ENCODE measurements around the gene PNPLA5.

The PNPLA5 gene

DNA sequence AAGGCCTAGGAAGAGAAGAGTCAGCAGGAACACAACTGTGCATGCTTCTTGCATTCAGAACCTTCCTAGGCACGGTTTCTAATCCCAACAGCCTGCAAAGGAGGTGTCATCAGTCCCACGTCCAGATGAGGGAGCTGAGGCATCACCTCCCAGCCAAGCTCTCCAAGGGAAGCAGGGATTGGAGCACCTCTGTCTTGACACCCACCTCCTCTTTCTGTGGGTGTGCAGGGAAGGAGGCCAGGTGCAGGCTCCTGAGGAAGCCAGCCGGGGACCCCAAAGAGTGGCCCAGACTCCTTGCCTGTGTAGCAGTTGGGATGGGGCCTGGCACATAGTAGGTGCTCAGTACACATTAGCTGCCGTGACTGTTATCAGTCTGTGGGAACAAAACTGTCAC is 2.0 kb downstream of the PNPLA5 start:
- H3K9me3 Mint-ChIP-seq = no peaks in the 10 kb centered on the region
- H3K4me3 Mint-ChIP-seq = no peak overlapping the region
- H3K4me1 Mint-ChIP-seq (ENCODE audit: low read depth) = no peaks in the 10 kb centered on the region
- H3K36me3 Mint-ChIP-seq (ENCODE audit: low read depth) = no peaks in the 10 kb centered on the region
- peaks cover 38% of the 10 kb centered on the region for H3K27me3 Mint-ChIP-seq (ENCODE audit: low read depth)
- H3K27ac Mint-ChIP-seq = no peak overlapping the region

GRCh38 chr22:43889201-43889859 is 2.5 kb downstream of the PNPLA5 start:
- H3K4me3 Mint-ChIP-seq = no peak overlapping the region
- no peaks in the 10 kb centered on the region for H3K9me3 Mint-ChIP-seq
- H3K4me1 Mint-ChIP-seq (ENCODE audit: low read depth) = no peaks in the 10 kb centered on the region
- H3K27me3 Mint-ChIP-seq (ENCODE audit: low read depth) = peaks cover 38% of the 10 kb centered on the region
- H3K36me3 Mint-ChIP-seq (ENCODE audit: low read depth) = no peaks in the 10 kb centered on the region
- H3K27ac Mint-ChIP-seq = no peak overlapping the region

- Mint-ChIP-seq H3K27me3 (ENCODE audit: low read depth) (peaks cover 35% of the 10 kb centered on the region), H3K27ac (no peak overlapping the region), H3K4me1 (ENCODE audit: low read depth) (no peaks in the 10 kb centered on the region), H3K36me3 (ENCODE audit: low read depth) (no peaks in the 10 kb centered on the region), H3K4me3 (no peak overlapping the region), H3K9me3 (no peaks in the 10 kb centered on the region)
Measured at GRCh38 chr22:43888740-43889139, 3.1 kb downstream of the PNPLA5 start.

GRCh38 chr22:43887391-43887790 is 4.4 kb downstream of the PNPLA5 start:
- Mint-ChIP-seq H3K4me1 (ENCODE audit: low read depth) (no peaks in the 10 kb centered on the region), H3K27ac (no peak overlapping the region), H3K27me3 (ENCODE audit: low read depth) (peaks cover 29% of the 10 kb centered on the region), H3K4me3 (no peak overlapping the region), H3K9me3 (no peaks in the 10 kb centered on the region), H3K36me3 (ENCODE audit: low read depth) (no peaks in the 10 kb centered on the region)

DNA sequence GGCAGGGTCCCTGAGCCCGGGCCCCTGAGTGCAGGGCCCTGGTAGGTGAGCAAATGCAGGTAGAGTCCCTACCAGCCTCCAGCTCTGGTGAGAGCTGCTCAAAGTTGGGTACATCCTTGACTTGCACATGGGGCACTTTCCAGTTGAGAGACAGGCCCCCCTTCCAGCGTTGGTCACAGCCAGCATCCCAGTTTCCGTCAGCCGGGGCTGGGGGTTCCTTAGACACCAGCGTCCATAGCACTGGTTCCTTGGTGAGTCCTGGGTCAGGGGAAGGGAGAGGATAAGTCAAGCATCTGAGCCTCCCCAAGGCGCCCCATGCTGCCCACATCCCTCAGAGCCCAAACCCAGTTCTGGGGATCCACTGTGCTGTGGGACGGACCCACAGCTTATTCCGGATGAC is 5.6 kb downstream of the PNPLA5 start:
- Mint-ChIP-seq H3K4me1 (ENCODE audit: low read depth) (no peaks in the 10 kb centered on the region), H3K9me3 (no peaks in the 10 kb centered on the region), H3K36me3 (ENCODE audit: low read depth) (no peaks in the 10 kb centered on the region), H3K27me3 (ENCODE audit: low read depth) (peaks cover 22% of the 10 kb centered on the region), H3K4me3 (no peak overlapping the region), H3K27ac (no peak overlapping the region)

GRCh38 chr22:43885786-43886185 is 6.0 kb downstream of the PNPLA5 start:
- Mint-ChIP-seq H3K36me3 (ENCODE audit: low read depth) (no peaks in the 10 kb centered on the region), H3K4me3 (no peak overlapping the region), H3K4me1 (ENCODE audit: low read depth) (no peaks in the 10 kb centered on the region), H3K27ac (no peak overlapping the region), H3K9me3 (no peaks in the 10 kb centered on the region), H3K27me3 (ENCODE audit: low read depth) (peaks cover 19% of the 10 kb centered on the region)

DNA sequence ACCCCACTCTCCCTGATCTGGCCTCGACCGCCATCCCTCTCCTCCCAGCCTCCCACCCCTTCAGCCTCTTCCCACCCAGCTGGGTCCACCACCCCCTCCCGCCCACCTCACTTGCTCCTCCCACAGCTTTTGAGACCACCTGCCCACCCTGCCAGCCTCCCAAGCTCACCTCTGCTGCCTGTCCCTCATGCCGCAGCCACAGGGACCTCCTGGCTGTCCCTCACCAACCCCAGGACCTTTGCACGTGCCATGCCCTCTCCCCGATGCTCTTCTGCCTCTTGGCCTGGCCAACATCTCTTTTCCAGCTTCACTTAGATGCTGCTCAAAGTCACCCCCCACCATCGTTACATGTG is 6.5 kb downstream of the PNPLA5 start:
- H3K9me3 Mint-ChIP-seq = no peaks in the 10 kb centered on the region
- H3K4me3 Mint-ChIP-seq = no peak overlapping the region
- H3K4me1 Mint-ChIP-seq (ENCODE audit: low read depth) = no peaks in the 10 kb centered on the region
- H3K27me3 Mint-ChIP-seq (ENCODE audit: low read depth) = peaks cover 14% of the 10 kb centered on the region
- H3K27ac Mint-ChIP-seq = no peak overlapping the region
- H3K36me3 Mint-ChIP-seq (ENCODE audit: low read depth) = no peaks in the 10 kb centered on the region

GRCh38 chr22:43884600-43885318 is 7.1 kb downstream of the PNPLA5 start:
- Mint-ChIP-seq H3K36me3 (ENCODE audit: low read depth) (no peaks in the 10 kb centered on the region), H3K9me3 (no peaks in the 10 kb centered on the region), H3K27ac (no peak overlapping the region), H3K27me3 (ENCODE audit: low read depth) (peaks cover 12% of the 10 kb centered on the region), H3K4me3 (no peak overlapping the region), H3K4me1 (ENCODE audit: low read depth) (no peaks in the 10 kb centered on the region)

GRCh38 chr22:43883719-43884415 is 7.9 kb downstream of the PNPLA5 start:
- H3K36me3 Mint-ChIP-seq (ENCODE audit: low read depth) = no peaks in the 10 kb centered on the region
- H3K27me3 Mint-ChIP-seq (ENCODE audit: low read depth) = peaks cover 6% of the 10 kb centered on the region
- no peak overlapping the region for H3K4me3 Mint-ChIP-seq
- H3K27ac Mint-ChIP-seq = no peak overlapping the region
- H3K9me3 Mint-ChIP-seq = no peaks in the 10 kb centered on the region
- no peaks in the 10 kb centered on the region for H3K4me1 Mint-ChIP-seq (ENCODE audit: low read depth)

- no peaks in the 10 kb centered on the region for H3K36me3 Mint-ChIP-seq (ENCODE audit: low read depth)
- no peaks in the 10 kb centered on the region for H3K4me1 Mint-ChIP-seq (ENCODE audit: low read depth)
- no peak overlapping the region for H3K27ac Mint-ChIP-seq
- H3K27me3 Mint-ChIP-seq (ENCODE audit: low read depth) = peaks cover 3% of the 10 kb centered on the region
- H3K4me3 Mint-ChIP-seq = no peak overlapping the region
- H3K9me3 Mint-ChIP-seq = no peaks in the 10 kb centered on the region
Measured at GRCh38 chr22:43883012-43883661, 8.7 kb downstream of the PNPLA5 start.

DNA sequence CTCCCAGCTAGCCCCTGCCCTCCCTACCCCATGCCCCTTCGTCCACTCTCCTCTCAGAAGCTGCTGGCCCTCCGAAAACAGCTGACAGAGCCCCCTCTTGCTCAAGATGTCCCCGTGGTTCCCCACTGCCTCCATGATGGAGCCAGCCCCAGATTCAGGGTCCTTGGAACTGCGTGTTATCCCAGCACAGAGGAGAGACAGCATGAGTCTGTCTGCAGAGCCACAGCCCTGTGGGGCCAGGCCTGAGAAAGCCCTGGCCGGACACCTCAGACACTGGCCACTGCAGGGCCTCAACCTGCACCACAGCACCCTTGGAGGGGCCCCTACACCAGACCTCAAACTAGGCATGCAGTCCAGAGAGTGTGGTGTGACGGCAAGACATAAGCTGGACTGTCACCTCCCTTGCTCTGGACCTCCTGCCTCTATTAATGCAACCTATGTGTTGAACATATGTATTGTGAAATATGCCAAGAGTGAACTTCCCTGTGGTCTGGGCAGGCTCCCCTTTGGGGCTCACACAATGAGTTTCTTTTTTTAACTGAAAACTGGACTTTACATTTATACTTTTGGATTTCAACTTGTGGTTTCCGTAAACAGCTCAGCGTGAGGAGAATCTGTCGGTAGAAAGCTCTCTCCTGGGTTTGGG is 9.6 kb downstream of the PNPLA5 start:
- Mint-ChIP-seq H3K27ac (no peak overlapping the region), H3K4me3 (no peak overlapping the region), H3K36me3 (ENCODE audit: low read depth) (no peaks in the 10 kb centered on the region), H3K27me3 (ENCODE audit: low read depth) (no peaks in the 10 kb centered on the region), H3K9me3 (no peaks in the 10 kb centered on the region), H3K4me1 (ENCODE audit: low read depth) (no peaks in the 10 kb centered on the region)

GRCh38 chr22:43881091-43882061 is 10.4 kb downstream of the PNPLA5 start:
- Mint-ChIP-seq H3K9me3 (no peaks in the 10 kb centered on the region), H3K4me1 (ENCODE audit: low read depth) (no peaks in the 10 kb centered on the region), H3K27ac (no peak overlapping the region), H3K36me3 (ENCODE audit: low read depth) (no peaks in the 10 kb centered on the region), H3K27me3 (ENCODE audit: low read depth) (no peaks in the 10 kb centered on the region), H3K4me3 (no peak overlapping the region)

GRCh38 chr22:43880541-43880991 is 11.2 kb downstream of the PNPLA5 start:
- H3K36me3 Mint-ChIP-seq (ENCODE audit: low read depth) = no peaks in the 10 kb centered on the region
- H3K9me3 Mint-ChIP-seq = no peaks in the 10 kb centered on the region
- H3K27ac Mint-ChIP-seq = no peak overlapping the region
- no peaks in the 10 kb centered on the region for H3K27me3 Mint-ChIP-seq (ENCODE audit: low read depth)
- no peak overlapping the region for H3K4me3 Mint-ChIP-seq
- no peaks in the 10 kb centered on the region for H3K4me1 Mint-ChIP-seq (ENCODE audit: low read depth)

All from T-helper 1 cell treated with Interleukin-12 subunit alpha and Interleukin-12 subunit beta and Interleukin-4 antibody, amounts not matched to agents 30 μg/mL and 1 μg/mL, for 36 hours (primary cell).